Colonic mucosa (tissue), 4 donors: Measurements from ENCODE around the gene SINHCAF. TPM values are rescaled to one million over a fixed set of nuclear protein-coding genes. Genes with fewer than 3 reads are reported as not detected.
A peak's percentile ranks its signal among the peaks of the same experiment; 100 is the strongest.

Experiments used
- DNase-seq: peaks from one replicate; pipeline ENCODE4 v3.0.0-alpha.2; 2020
- H3K27ac ChIP-seq: fragments of 200-600 bp; one replicate; pipeline ENCODE4 v1.8.0; 2021
- H3K27me3 ChIP-seq: fragments of 200-600 bp; one replicate; pipeline ENCODE4 v1.8.0; 2021
- H3K36me3 ChIP-seq: fragments of 200-600 bp; one replicate; pipeline ENCODE4 v1.8.0; 2021
- H3K4me1 ChIP-seq: fragments of 200-600 bp; one replicate; pipeline ENCODE4 v1.8.0; 2021; ENCODE audit warnings: mild to moderate bottlenecking
- H3K4me3 ChIP-seq: fragments of 200-600 bp; one replicate; pipeline ENCODE4 v1.8.0; 2021
- H3K9ac ChIP-seq, 2 donors: one replicate each; pipeline ENCODE4 v1.7.0; 2013; ENCODE audit warnings: control low read depth in 2 of 2, low read depth in 2 of 2, low read length in 2 of 2
- H3K9me3 ChIP-seq: fragments of 200-600 bp; one replicate; pipeline ENCODE4 v1.8.0; 2021
- CTCF ChIP-seq: fragments of 200-600 bp; IDR thresholded peaks from one replicate; pipeline ENCODE4 v1.8.0; 2022; ENCODE audit warnings: antibody characterized with exemption, mild to moderate bottlenecking
- intact Hi-C: fragments of 100-400 bp; cut with DNase I; formaldehyde crosslinking; loops from one replicate; pipeline ENCODE4 v1.14.1; 2022
- total RNA-seq, 2 donors: library from RNA; stranded (reverse); fragmentation: NEBNext Ultra II Directional in 1 of 2; extraction: Animal tissue kit (Norgen Biotek cat#: 25700) in 1 of 2; gene quantifications; one replicate each; pipeline ENCODE4 v1.2.1, GENCODE V29; 2021
- donor health status: healthy.
- donor health status: DM: no; HTN: no; CAD: no.
- donor health status: DM: no; HTN: no; CAD: no.

The SINHCAF gene
- total RNA-seq, 2 donors from 2014 or later = 58.9 to 107 TPM

- no peaks in the 10 kb centered on the region for H3K27me3 ChIP-seq
- no peak for TF ChIP-seq CTCF
- peak overlapping the region; percentile 12 for H3K4me3 ChIP-seq
- no peaks in the 10 kb centered on the region for H3K9me3 ChIP-seq
- peak overlapping the region; percentile 65 to 80 for H3K9ac ChIP-seq
- intact Hi-C loops = loop anchor here (5.0 kb wide), 1 partner anchor 110 kb away; no protein-coding TSS in a partner anchor
- H3K4me1 ChIP-seq = peaks cover 5% of the 10 kb centered on the region
- no peaks in the 10 kb centered on the region for H3K36me3 ChIP-seq
- peak overlapping the region; percentile 74 for H3K27ac ChIP-seq
- peak; percentile 66 for DNase-seq
These were observed 36.3 kb upstream of the SINHCAF start for GRCh38 chr12:31362115-31362758.

- Histone ChIP-seq H3K27me3 (no peaks in the 10 kb centered on the region), H3K4me1 (peaks cover 5% of the 10 kb centered on the region), H3K27ac (peak overlapping the region; percentile 74), H3K9me3 (no peaks in the 10 kb centered on the region), H3K9ac (peak overlapping the region in 1 of 2 donors; percentile 80), H3K4me3 (no peak overlapping the region), H3K36me3 (no peaks in the 10 kb centered on the region)
- no peak for DNase-seq
- intact Hi-C loops = loop anchor here (5.0 kb wide), 1 partner anchor 109 kb away; no protein-coding TSS in a partner anchor
- no peak for TF ChIP-seq CTCF
These were observed 35.8 kb upstream of the SINHCAF start for GRCh38 chr12:31361730-31362114.

- H3K27ac ChIP-seq = peak overlapping the region; percentile 21
- H3K9ac ChIP-seq = peak overlapping the region in 1 of 2 donors; percentile 55
These were observed 29.8 kb upstream of the SINHCAF start for GRCh38 chr12:31355747-31356107.

GRCh38 chr12:31353750-31354708, 28.1 kb upstream of the SINHCAF start:
- Histone ChIP-seq H3K27ac (peak overlapping the region; percentile 31), H3K4me1 (no peaks in the 10 kb centered on the region), H3K27me3 (no peaks in the 10 kb centered on the region), H3K4me3 (no peak overlapping the region), H3K9ac (no peak overlapping the region), H3K36me3 (no peaks in the 10 kb centered on the region), H3K9me3 (no peaks in the 10 kb centered on the region)
- DNase-seq = peak; percentile 30
- intact Hi-C loops = no loop called here
- no peak for TF ChIP-seq CTCF

More at GRCh38 chr12:31355747-31356107, 29.8 kb upstream of the SINHCAF start:
- no peak for TF ChIP-seq CTCF
- Histone ChIP-seq H3K4me3 (no peak overlapping the region), H3K36me3 (no peaks in the 10 kb centered on the region), H3K9me3 (no peaks in the 10 kb centered on the region), H3K4me1 (no peaks in the 10 kb centered on the region), H3K27me3 (no peaks in the 10 kb centered on the region)
- no peak for DNase-seq
- intact Hi-C loops = no loop called here

- no peak for DNase-seq
- intact Hi-C loops = no loop called here
- TF ChIP-seq CTCF = no peak
- H3K4me3 ChIP-seq = no peak overlapping the region
- no peak overlapping the region for H3K9ac ChIP-seq
- no peaks in the 10 kb centered on the region for H3K4me1 ChIP-seq
- no peaks in the 10 kb centered on the region for H3K9me3 ChIP-seq
- H3K36me3 ChIP-seq = no peaks in the 10 kb centered on the region
- no peaks in the 10 kb centered on the region for H3K27me3 ChIP-seq
- no peak overlapping the region for H3K27ac ChIP-seq
These were observed 20.3 kb upstream of the SINHCAF start for GRCh38 chr12:31346267-31346666.
